DOHH2 (cell line): ENCODE results near the gene INPP4A.

ENCODE experiments used
- H3F3A ChIP-seq: fragments of 200-600 bp; sonication (generic), shearing (Covaris generic); 2 replicates; pipeline ENCODE4 v1.6.0; 2016; ENCODE audit warnings: antibody characterized with exemption, mild to moderate bottlenecking; ENCODE audit not compliant: control insufficient read depth, insufficient read depth
- H3K27ac ChIP-seq: fragments of 200-600 bp; sonication (generic); 2 replicates; pipeline ENCODE4 v1.5.1; 2014; ENCODE audit warnings: low read depth, mild to moderate bottlenecking, low read length, moderate library complexity
- H3K27me3 ChIP-seq: fragments of 200-600 bp; sonication (generic); 2 replicates; pipeline ENCODE4 v1.6.1; 2014; ENCODE audit warnings: mild to moderate bottlenecking, low read length, mixed read lengths; ENCODE audit not compliant: control insufficient read depth
- H3K36me3 ChIP-seq: fragments of 200-600 bp; sonication (generic); 2 replicates; pipeline ENCODE4 v1.6.1; 2014; ENCODE audit warnings: mild to moderate bottlenecking, low read length, moderate library complexity, mixed read lengths; ENCODE audit not compliant: control insufficient read depth
- H3K4me1 ChIP-seq: fragments of 200-600 bp; sonication (generic); 2 replicates; pipeline ENCODE4 v1.6.1; 2014; ENCODE audit warnings: mild to moderate bottlenecking, low read length, mixed read lengths; ENCODE audit not compliant: control insufficient read depth
- H3K4me2 ChIP-seq: fragments of 200-600 bp; sonication (generic); 2 replicates; pipeline ENCODE4 v1.6.0; 2014; ENCODE audit warnings: mild to moderate bottlenecking, low read length, moderate library complexity
- H3K4me3 ChIP-seq: fragments of 200-600 bp; sonication (generic); 2 replicates; pipeline ENCODE4 v1.5.1; 2014; ENCODE audit warnings: mild to moderate bottlenecking, low read length, mixed read lengths
- H3K79me2 ChIP-seq: fragments of 200-600 bp; sonication (generic); 2 replicates; pipeline ENCODE4 v1.6.1; 2014; ENCODE audit warnings: mild to moderate bottlenecking, low read length, mixed read lengths; ENCODE audit not compliant: control insufficient read depth
- H3K9me2 ChIP-seq: fragments of 200-600 bp; sonication (generic); replicated peaks from 2 replicates; pipeline ENCODE4 v1.6.1; 2014; ENCODE audit warnings: mild to moderate bottlenecking, low read length, mixed read lengths; ENCODE audit not compliant: control insufficient read depth
- H3K9me3 ChIP-seq: fragments of 200-600 bp; sonication (generic); 2 replicates; pipeline ENCODE4 v1.6.1; 2014; ENCODE audit warnings: antibody characterized with exemption, low read length, mixed read lengths; ENCODE audit not compliant: control insufficient read depth, insufficient read depth
- H4K20me1 ChIP-seq: fragments of 200-600 bp; sonication (generic); 2 replicates; pipeline ENCODE4 v1.6.0; 2014; ENCODE audit warnings: low read depth, mild to moderate bottlenecking, antibody characterized with exemption, low read length, moderate library complexity; ENCODE audit not compliant: control insufficient read depth, insufficient read depth
- CTCF ChIP-seq: fragments of 200-600 bp; sonication (generic); IDR thresholded peaks from one replicate; pipeline ENCODE4 v1.5.1; 2014; ENCODE audit warnings: antibody characterized with exemption, mild to moderate bottlenecking, low read depth, low read length; ENCODE audit not compliant: poor library complexity, severe bottlenecking
- EZH2phosphoT487 ChIP-seq: fragments of 200-600 bp; sonication (generic); IDR thresholded peaks from 2 replicates; pipeline ENCODE4 v1.6.1; 2017; ENCODE audit warnings: borderline replicate concordance, mild to moderate bottlenecking, antibody characterized with exemption, low read length, moderate library complexity, mixed read lengths

Gene INPP4A

GRCh38 chr2:98399140-98399539, 45.5 kb upstream of the INPP4A start:
- no peaks in the 10 kb centered on the region for H3K9me3 ChIP-seq
- no peak overlapping the region for H3K4me2 ChIP-seq
- H3K36me3 ChIP-seq = no peaks in the 10 kb centered on the region
- no peaks in the 10 kb centered on the region for H3K9me2 ChIP-seq
- H3K79me2 ChIP-seq = no peaks in the 10 kb centered on the region
- TF ChIP-seq CTCF (no peak), EZH2phosphoT487 (no peak)
- no peaks in the 10 kb centered on the region for H3F3A ChIP-seq
- no peak overlapping the region for H3K4me3 ChIP-seq
- peaks cover 37% of the 10 kb centered on the region for H3K27me3 ChIP-seq
- no peaks in the 10 kb centered on the region for H4K20me1 ChIP-seq
- H3K27ac ChIP-seq = no peak overlapping the region
- no peaks in the 10 kb centered on the region for H3K4me1 ChIP-seq

- no peaks in the 10 kb centered on the region for H3K4me1 ChIP-seq
- H3K9me3 ChIP-seq = no peaks in the 10 kb centered on the region
- no peaks in the 10 kb centered on the region for H3K36me3 ChIP-seq
- TF ChIP-seq EZH2phosphoT487 = no peak
- no peak for TF ChIP-seq CTCF
- peaks cover 32% of the 10 kb centered on the region for H3K27me3 ChIP-seq
- no peak overlapping the region for H3K27ac ChIP-seq
- H3K9me2 ChIP-seq = no peaks in the 10 kb centered on the region
- H3K4me3 ChIP-seq = no peak overlapping the region
- no peaks in the 10 kb centered on the region for H3F3A ChIP-seq
- no peaks in the 10 kb centered on the region for H3K79me2 ChIP-seq
- no peaks in the 10 kb centered on the region for H4K20me1 ChIP-seq
- no peak overlapping the region for H3K4me2 ChIP-seq
These were observed 40.8 kb upstream of the INPP4A start for GRCh38 chr2:98403878-98404277.

GRCh38 chr2:98404556-98405250, 40.0 kb upstream of the INPP4A start:
- Histone ChIP-seq H4K20me1 (no peaks in the 10 kb centered on the region), H3K9me3 (no peaks in the 10 kb centered on the region), H3K27ac (no peak overlapping the region), H3K4me1 (no peaks in the 10 kb centered on the region), H3K36me3 (no peaks in the 10 kb centered on the region), H3K9me2 (no peaks in the 10 kb centered on the region), H3K4me3 (no peak overlapping the region), H3K27me3 (peaks cover 32% of the 10 kb centered on the region), H3K4me2 (no peak overlapping the region), H3F3A (no peaks in the 10 kb centered on the region), H3K79me2 (no peaks in the 10 kb centered on the region)
- TF ChIP-seq CTCF (no peak), EZH2phosphoT487 (no peak)
